GM18861 (cell line): ENCODE measurements around the gene ATP13A3.
A peak's percentile ranks its signal among the peaks of the same experiment; 100 is the strongest.

Experiments used
- ATAC-seq: cut with Tn5 transposase; IDR thresholded peaks from one replicate; pipeline ENCODE4 v1.9.1; 2021; ENCODE audit not compliant: unreplicated experiment

ATP13A3 gene

GRCh38 chr3:194476784-194477183, 10.0 kb downstream of the ATP13A3 start:
- no peak for ATAC-seq

GRCh38 chr3:194475978-194476377, 10.8 kb downstream of the ATP13A3 start:
- ATAC-seq = no peak

GRCh38 chr3:194475138-194475932, 11.5 kb downstream of the ATP13A3 start:
- no peak for ATAC-seq

GRCh38 chr3:194474675-194475074, 12.1 kb downstream of the ATP13A3 start:
- ATAC-seq = no peak

DNA sequence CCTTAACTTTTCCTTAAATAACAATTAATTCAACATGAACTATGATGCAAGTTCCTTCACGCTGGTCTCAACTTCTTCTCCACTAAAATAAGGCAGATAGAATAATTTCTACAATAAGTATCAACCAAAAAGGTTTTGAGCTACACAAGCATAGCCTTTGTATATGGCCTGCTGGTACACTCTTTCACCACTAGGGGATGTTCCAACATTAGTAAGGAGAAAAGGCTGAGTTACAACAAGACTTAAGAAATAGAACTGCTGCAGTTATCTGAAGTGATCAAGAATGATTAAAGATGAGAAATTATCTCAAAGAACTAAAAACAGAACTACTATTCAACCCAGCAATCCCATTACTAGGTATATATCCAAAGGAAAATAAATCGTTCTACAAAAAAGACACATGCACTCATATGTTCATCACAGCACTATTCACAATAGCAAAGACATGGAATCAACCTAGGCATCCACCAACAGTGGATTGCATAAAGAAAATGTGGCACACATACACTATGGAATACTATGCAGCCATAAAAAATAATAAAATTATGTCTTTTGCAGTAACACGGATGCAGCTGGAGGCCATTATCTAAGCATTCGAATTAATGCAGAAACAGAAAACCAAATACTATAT, 14.4 kb downstream of the ATP13A3 start:
- ATAC-seq = peak; percentile 64

DNA sequence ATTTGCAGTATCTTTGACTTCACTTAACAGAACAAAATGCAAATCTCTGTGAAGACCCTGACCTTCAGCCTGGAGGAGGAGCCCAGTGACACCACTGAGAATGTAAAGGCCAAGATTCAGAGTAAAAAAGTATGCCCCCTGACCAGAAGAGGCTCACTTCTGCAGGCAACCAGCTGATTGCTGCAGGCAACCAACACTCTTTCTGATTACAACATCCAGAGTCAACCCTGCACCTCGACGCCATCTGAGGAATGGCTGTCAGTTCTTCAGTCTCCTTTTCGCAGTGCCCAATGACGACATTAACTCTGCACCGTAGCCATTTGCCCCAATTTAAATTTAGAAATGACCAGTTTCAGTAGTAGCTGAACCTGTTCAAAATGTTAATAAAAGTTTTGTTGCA, 14.9 kb downstream of the ATP13A3 start:
- no peak for ATAC-seq

GRCh38 chr3:194470615-194471014, 16.2 kb downstream of the ATP13A3 start:
- no peak for ATAC-seq

DNA sequence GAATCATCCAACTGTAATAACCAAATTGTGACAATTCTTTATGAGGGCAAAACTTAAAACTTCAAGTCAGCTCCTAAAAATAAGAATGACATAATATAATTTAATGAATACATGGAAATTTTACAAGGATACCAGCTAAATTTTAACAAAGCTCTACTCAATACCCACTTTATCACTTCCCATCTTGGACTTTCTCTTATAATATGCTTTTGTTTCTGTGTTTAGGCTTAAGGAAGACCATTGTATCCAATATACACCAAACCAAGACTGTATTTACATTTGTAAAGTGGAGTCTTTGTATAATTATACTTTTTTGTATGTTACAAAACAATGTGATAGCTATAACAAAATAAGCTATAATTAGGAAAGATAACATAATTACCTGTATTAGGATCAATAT, 16.8 kb downstream of the ATP13A3 start:
- ATAC-seq = no peak

GRCh38 chr3:194468086-194468485, 18.7 kb downstream of the ATP13A3 start:
- no peak for ATAC-seq

- no peak for ATAC-seq
Measured at GRCh38 chr3:194466761-194467356, 19.9 kb downstream of the ATP13A3 start.

GRCh38 chr3:194465920-194466570, 20.8 kb downstream of the ATP13A3 start:
- ATAC-seq = no peak

DNA sequence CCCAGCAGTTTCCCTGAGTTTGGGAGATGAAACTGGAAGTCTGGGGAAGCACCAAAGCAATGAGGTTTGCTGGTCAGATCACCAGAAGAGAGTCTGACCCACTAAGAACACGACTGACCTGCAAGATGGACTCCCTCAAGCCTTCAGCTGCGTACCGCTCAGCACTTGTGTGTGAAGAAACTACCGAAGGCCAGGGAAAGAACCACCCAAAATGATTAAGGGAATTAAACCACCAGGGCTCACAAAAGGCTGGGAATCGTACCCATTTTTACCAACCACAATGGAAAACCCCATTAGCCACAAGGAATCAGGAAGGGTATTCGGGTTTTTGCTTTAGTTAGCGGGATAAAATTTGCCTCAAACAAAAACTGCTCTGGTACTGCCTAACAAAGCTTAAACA, 21.6 kb downstream of the ATP13A3 start:
- ATAC-seq = no peak

- ATAC-seq = no peak
Measured at GRCh38 chr3:194464692-194465091, 22.1 kb downstream of the ATP13A3 start.

- ATAC-seq = no peak
Measured at GRCh38 chr3:194462936-194463335, 23.9 kb downstream of the ATP13A3 start.

DNA sequence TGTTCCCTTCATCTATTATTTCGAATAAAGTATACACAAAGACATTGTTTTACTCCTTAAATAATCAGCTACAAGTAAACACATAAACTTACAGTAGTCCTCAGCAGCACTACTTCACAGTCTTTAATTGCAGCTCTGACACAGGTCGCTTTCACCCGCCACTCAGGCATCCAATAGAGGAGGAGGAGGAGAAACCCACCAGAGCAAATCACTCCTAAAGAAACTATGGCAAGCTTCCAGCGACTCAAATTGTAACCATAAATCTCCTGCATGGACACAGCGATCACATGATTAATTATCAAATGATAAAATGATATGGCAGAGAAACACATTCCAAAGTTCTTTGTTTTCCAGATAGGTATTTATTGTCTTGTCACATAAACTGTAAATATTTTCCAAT, 26.2 kb downstream of the ATP13A3 start:
- no peak for ATAC-seq

DNA sequence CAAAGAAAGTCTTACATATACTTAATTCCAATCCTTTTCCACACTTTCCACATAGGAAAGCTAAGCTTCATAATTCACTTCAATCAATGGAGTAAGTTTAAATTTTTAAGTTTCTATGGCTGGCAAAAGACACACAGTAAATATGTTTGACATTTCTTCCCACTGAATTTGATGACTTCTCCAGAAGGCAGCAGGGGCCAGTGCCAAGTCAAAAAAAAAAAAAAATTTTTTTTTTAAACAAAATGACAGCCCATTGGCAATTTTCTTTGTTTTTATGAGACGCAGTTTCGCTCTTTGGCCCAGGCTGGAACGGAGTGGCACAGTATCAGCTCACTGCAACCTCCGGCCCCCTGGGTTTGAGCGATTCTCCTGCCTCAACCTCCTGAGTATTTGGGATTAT, 28.7 kb downstream of the ATP13A3 start:
- no peak for ATAC-seq

DNA sequence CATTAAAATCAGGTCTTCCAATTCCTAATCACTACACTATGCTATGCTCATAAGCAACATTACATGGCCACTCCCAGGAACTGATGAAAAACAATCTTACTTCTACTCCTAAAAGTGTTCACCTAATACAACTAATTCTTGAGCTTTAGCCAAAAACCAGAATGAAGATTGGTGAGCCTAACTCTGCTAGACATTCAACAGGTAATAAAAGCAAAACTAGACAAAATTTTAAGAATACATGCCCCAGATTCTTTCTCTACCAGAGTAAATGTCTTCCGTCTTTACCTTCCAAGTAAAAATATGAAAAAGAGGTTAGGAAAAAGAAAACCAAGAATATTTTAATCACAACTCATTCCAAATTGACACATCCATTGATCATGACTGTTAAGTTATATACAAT, 31.3 kb downstream of the ATP13A3 start:
- ATAC-seq = no peak

DNA sequence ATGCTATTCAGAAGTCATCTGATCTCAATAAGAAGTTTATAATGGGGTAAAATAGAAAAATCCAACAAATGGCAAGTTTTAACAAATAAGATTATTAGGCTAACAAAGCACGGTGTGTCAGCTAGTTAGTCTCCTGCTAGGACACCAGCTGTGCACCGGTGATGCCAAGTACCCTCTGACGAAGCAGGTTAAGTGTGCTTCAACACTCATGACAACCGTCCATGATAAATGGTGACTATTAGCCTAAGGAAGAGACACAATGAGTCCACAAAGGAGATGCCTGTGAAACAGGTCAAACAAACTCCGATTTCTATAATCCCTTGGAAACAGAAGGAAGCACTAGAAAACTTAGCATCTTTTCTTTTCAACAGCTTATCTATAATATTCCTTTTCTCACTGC, 36.5 kb downstream of the ATP13A3 start:
- no peak for ATAC-seq

GRCh38 chr3:194449913-194450312, 36.9 kb downstream of the ATP13A3 start:
- no peak for ATAC-seq

GRCh38 chr3:194447657-194448056, 39.1 kb downstream of the ATP13A3 start:
- no peak for ATAC-seq

GRCh38 chr3:194447161-194447560, 39.6 kb downstream of the ATP13A3 start:
- no peak for ATAC-seq

DNA sequence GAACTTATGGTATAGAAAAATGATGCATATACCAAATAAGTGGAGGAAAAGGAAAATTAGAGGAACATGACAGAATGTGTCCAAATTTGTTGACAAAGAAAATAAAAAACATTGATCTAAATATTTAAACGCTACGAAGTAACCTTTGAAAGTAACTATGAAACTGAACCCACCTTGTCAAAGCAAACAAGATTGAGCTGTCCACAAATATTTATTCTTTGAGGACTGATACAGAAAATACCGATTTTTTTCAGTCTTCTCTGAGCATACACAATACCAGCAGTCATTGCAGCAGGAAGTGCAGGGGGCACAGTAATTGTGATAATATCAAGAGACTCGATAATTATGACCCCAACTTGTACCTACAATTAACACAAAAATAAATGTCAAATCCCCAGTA, 40.0 kb downstream of the ATP13A3 start:
- no peak for ATAC-seq
